ENCODE measurements around the gene ATAD3A.
"Not testable (repeated sequence)": the region's sequence is repeated elsewhere in the genome, so short reads cannot be mapped to it uniquely, and the experiment has no call there.

DNA sequence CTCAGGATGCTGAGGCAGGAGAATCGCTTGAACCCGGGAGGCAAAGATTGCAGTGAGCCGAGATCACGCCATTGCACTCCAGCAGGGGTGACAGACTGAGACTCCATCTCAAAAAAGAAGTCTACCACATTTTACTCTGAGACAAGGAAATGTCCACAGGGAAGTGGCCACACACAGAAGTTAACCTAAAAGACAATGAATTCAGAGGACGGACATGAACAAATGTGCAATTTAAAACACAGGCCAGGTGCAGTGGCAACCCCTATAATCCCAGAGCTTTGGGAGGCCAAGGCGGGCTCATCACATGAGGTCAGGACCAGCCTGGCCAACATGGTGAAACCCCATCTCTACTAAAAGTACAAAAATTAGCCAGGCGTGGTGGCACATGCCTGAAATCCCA, 45.7 kb downstream of the ATAD3A start:
- TF ChIP-seq EZH2 (IDR thresholded peaks at IDR 0.05; ENCODE audit: borderline replicate concordance, low read depth, low read length, poor library complexity, severe bottlenecking), result not testable (repeated sequence)
- TF ChIP-seq, protein P1, sequence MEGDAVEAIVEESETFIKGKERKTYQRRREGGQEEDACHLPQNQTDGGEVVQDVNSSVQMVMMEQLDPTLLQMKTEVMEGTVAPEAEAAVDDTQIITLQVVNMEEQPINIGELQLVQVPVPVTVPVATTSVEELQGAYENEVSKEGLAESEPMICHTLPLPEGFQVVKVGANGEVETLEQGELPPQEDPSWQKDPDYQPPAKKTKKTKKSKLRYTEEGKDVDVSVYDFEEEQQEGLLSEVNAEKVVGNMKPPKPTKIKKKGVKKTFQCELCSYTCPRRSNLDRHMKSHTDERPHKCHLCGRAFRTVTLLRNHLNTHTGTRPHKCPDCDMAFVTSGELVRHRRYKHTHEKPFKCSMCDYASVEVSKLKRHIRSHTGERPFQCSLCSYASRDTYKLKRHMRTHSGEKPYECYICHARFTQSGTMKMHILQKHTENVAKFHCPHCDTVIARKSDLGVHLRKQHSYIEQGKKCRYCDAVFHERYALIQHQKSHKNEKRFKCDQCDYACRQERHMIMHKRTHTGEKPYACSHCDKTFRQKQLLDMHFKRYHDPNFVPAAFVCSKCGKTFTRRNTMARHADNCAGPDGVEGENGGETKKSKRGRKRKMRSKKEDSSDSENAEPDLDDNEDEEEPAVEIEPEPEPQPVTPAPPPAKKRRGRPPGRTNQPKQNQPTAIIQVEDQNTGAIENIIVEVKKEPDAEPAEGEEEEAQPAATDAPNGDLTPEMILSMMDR (conservative IDR thresholded peaks at IDR 0.05; ENCODE audit: low read depth, low read length), result not testable (repeated sequence)
